Measurements from ENCODE around the gene FYCO1.

DNA sequence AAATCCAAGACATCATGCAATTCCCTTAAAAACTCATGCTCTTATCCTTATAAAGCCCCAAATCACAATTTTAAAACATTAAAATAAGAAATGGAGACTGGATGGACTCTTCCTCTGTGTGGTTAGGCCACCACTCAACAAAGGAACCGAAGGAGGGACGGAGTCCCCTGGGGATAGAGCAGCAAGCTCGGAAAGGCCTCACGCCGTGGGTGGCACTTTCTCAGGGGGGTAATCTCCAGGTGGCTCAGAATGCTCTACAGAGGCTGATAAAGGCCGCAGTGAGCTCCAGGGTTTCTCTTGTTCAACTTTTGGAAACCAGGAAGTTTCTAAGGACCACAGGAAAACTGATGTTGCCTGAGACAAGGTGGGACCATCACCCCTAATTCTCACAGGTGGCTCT is 86.1 kb downstream of the FYCO1 start:
- TF ChIP-seq, protein P1, sequence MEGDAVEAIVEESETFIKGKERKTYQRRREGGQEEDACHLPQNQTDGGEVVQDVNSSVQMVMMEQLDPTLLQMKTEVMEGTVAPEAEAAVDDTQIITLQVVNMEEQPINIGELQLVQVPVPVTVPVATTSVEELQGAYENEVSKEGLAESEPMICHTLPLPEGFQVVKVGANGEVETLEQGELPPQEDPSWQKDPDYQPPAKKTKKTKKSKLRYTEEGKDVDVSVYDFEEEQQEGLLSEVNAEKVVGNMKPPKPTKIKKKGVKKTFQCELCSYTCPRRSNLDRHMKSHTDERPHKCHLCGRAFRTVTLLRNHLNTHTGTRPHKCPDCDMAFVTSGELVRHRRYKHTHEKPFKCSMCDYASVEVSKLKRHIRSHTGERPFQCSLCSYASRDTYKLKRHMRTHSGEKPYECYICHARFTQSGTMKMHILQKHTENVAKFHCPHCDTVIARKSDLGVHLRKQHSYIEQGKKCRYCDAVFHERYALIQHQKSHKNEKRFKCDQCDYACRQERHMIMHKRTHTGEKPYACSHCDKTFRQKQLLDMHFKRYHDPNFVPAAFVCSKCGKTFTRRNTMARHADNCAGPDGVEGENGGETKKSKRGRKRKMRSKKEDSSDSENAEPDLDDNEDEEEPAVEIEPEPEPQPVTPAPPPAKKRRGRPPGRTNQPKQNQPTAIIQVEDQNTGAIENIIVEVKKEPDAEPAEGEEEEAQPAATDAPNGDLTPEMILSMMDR (conservative IDR thresholded peaks at IDR 0.05; ENCODE audit: low read depth, low read length) = no peak
- no peak for TF ChIP-seq EZH2phosphoT487 (IDR thresholded peaks at IDR 0.05; ENCODE audit: borderline replicate concordance, low read length)

Data from PC-3 (cell line).